ENCODE measurements around the gene RALA. TPM values are rescaled to one million over a fixed set of nuclear protein-coding genes. Genes with fewer than 3 reads are reported as not detected.

RALA gene
- total RNA-seq, 1 experiment from 2014 or later = 36.8 TPM

GRCh38 chr7:39637400-39637799 lies 14.0 kb downstream of the RALA start:
- Histone ChIP-seq H3K9me3 (ENCODE audit: insufficient read depth, low read depth) (no peaks in the 10 kb centered on the region), H4K20me1 (ENCODE audit: insufficient read depth) (peaks cover 18% of the 10 kb centered on the region; the same call in 1 of the 2 replicates), H3K79me2 (ENCODE audit: low read depth) (peaks cover 91% of the 10 kb centered on the region), H3K4me2 (no peak overlapping the region), H3K9me2 (ENCODE audit: insufficient read depth) (no peaks in the 10 kb centered on the region), H3F3A (ENCODE audit: insufficient read depth, low read depth) (no peaks in the 10 kb centered on the region), H3K27me3 (ENCODE audit: insufficient read depth, low read depth) (no peaks in the 10 kb centered on the region), H2AFZ (no peak overlapping the region), H3K27ac (no peak overlapping the region), H3K4me3 (no peak overlapping the region), H3K4me1 (replicated peaks; ENCODE audit: insufficient read depth) (no peaks in the 10 kb centered on the region), H3K36me3 (ENCODE audit: low read depth) (peaks cover 6% of the 10 kb centered on the region; the same call in 1 of the 2 replicates)
- no peak for DNase-seq
- ChIA-PET POLR2A (ENCODE audit: unreplicated experiment) (no interaction called here), CTCF (no interaction called here)
- intact Hi-C loops (cut with micrococcal nuclease; ENCODE audit: unreplicated experiment) = no loop called here
- no TSS peak for BruUV-seq (replicated peaks)
- TF ChIP-seq EZH2 (IDR thresholded peaks at IDR 0.05; ENCODE audit: low read depth) = no peak
- TF ChIP-seq CTCF (conservative IDR thresholded peaks at IDR 0.05) = no peak

- H3K27ac ChIP-seq = no peak overlapping the region
- peaks cover 22% of the 10 kb centered on the region for H4K20me1 ChIP-seq (ENCODE audit: insufficient read depth)
- H3K4me3 ChIP-seq = no peak overlapping the region
- no peak for TF ChIP-seq EZH2 (IDR thresholded peaks at IDR 0.05; ENCODE audit: low read depth)
- TF ChIP-seq CTCF (conservative IDR thresholded peaks at IDR 0.05) = no peak
- H3K9me3 ChIP-seq (ENCODE audit: insufficient read depth, low read depth) = no peaks in the 10 kb centered on the region
- H3F3A ChIP-seq (ENCODE audit: insufficient read depth, low read depth) = peaks cover 5% of the 10 kb centered on the region; the same call in 1 of the 2 replicates
- no peak overlapping the region for H3K4me2 ChIP-seq
- no peaks in the 10 kb centered on the region for H3K4me1 ChIP-seq (replicated peaks; ENCODE audit: insufficient read depth)
- BruUV-seq (replicated peaks) = no TSS peak
- no peaks in the 10 kb centered on the region for H3K27me3 ChIP-seq (ENCODE audit: insufficient read depth, low read depth)
- ChIA-PET POLR2A (ENCODE audit: unreplicated experiment) (no interaction called here), CTCF (no interaction called here)
- H3K9me2 ChIP-seq (ENCODE audit: insufficient read depth) = no peaks in the 10 kb centered on the region
- intact Hi-C loops (cut with micrococcal nuclease; ENCODE audit: unreplicated experiment) = no loop called here
- 0 out of 2 replicates have a peak, but pooled peaks cover 6% of the 10 kb centered on the region for H3K36me3 ChIP-seq (ENCODE audit: low read depth)
- H2AFZ ChIP-seq = no peak overlapping the region
- H3K79me2 ChIP-seq (ENCODE audit: low read depth) = peaks cover 91% of the 10 kb centered on the region
- no peak for DNase-seq
Observed at GRCh38 chr7:39637963-39638485, 14.7 kb downstream of the RALA start.

GRCh38 chr7:39642896-39643295 lies 19.5 kb downstream of the RALA start:
- H3K4me2 ChIP-seq = no peak overlapping the region
- no peak for DNase-seq
- no peak overlapping the region for H2AFZ ChIP-seq
- BruUV-seq (replicated peaks) = no TSS peak
- intact Hi-C loops (cut with micrococcal nuclease; ENCODE audit: unreplicated experiment) = no loop called here
- no peaks in the 10 kb centered on the region for H3K27me3 ChIP-seq (ENCODE audit: insufficient read depth, low read depth)
- H3K9me2 ChIP-seq (ENCODE audit: insufficient read depth) = no peaks in the 10 kb centered on the region
- no peak overlapping the region for H3K4me3 ChIP-seq
- H3K79me2 ChIP-seq (ENCODE audit: low read depth) = peaks cover 87% of the 10 kb centered on the region
- peaks cover 5% of the 10 kb centered on the region; the same call in 1 of the 2 replicates for H3F3A ChIP-seq (ENCODE audit: insufficient read depth, low read depth)
- no peaks in the 10 kb centered on the region for H3K9me3 ChIP-seq (ENCODE audit: insufficient read depth, low read depth)
- TF ChIP-seq CTCF (conservative IDR thresholded peaks at IDR 0.05) = no peak
- no peak for TF ChIP-seq EZH2 (IDR thresholded peaks at IDR 0.05; ENCODE audit: low read depth)
- CTCF ChIA-PET = no interaction called here
- H3K36me3 ChIP-seq (ENCODE audit: low read depth) = no peaks in the 10 kb centered on the region
- H4K20me1 ChIP-seq (ENCODE audit: insufficient read depth) = peaks cover 34% of the 10 kb centered on the region
- 0 out of 2 replicates have a peak overlapping the region, but pooled peaks have one; percentile 5 for H3K27ac ChIP-seq
- POLR2A ChIA-PET (ENCODE audit: unreplicated experiment) = interaction anchor here (0.6 kb wide), 1 partner anchor 76 kb away, joined by 6 read pairs; no protein-coding TSS in a partner anchor
- H3K4me1 ChIP-seq (replicated peaks; ENCODE audit: insufficient read depth) = no peaks in the 10 kb centered on the region
